ENCODE results near the gene PAF1. TPM values are rescaled to one million over a fixed set of nuclear protein-coding genes. Genes with fewer than 3 reads are reported as not detected.

The PAF1 gene
- total and polyA plus RNA-seq, 2 of the 13 experiments (the other 11 are each of a cell fraction or from before 2014, with no cell fraction given): 30.2 to 31.1 TPM

- TF ChIP-seq E2F2 (CRISPR knock-in tag; IDR thresholded peaks at IDR 0.05; ENCODE audit: borderline replicate concordance): no peak
- TF ChIP-seq MIER2 (CRISPR knock-in tag; IDR thresholded peaks at IDR 0.05): no peak
- TF ChIP-seq ZFX (CRISPR knock-in tag; IDR thresholded peaks at IDR 0.05; ENCODE audit: low read depth): peak; percentile 80
- 0 out of 2 replicates have a peak, but pooled peaks have one; percentile 41 for TF ChIP-seq U2AF2 (IDR thresholded peaks at IDR 0.05; ENCODE audit: low read depth, low read length)
- TF ChIP-seq HMGXB3 (CRISPR knock-in tag; IDR thresholded peaks at IDR 0.05; ENCODE audit: borderline replicate concordance): no peak; the same call in 1 of the 2 replicates
- TF ChIP-seq ZNF800 (CRISPR knock-in tag; IDR thresholded peaks at IDR 0.05): no peak
- TF ChIP-seq ZNF792 (CRISPR knock-in tag; IDR thresholded peaks at IDR 0.05): no peak
- peak; percentile 0; the same call in 1 of the 2 replicates for TF ChIP-seq ZNF280D (CRISPR knock-in tag; IDR thresholded peaks at IDR 0.05)
- peak; percentile 81 for TF ChIP-seq KDM5B (CRISPR knock-in tag; IDR thresholded peaks at IDR 0.05; ENCODE audit: borderline replicate concordance)
- no peak for TF ChIP-seq PRDM4 (CRISPR knock-in tag; IDR thresholded peaks at IDR 0.05; ENCODE audit: borderline replicate concordance)
- no peak for TF ChIP-seq ZNF710 (CRISPR knock-in tag; IDR thresholded peaks at IDR 0.05; ENCODE audit: borderline replicate concordance)
- peak; percentile 54; the same call in 1 of the 2 replicates for TF ChIP-seq CHCHD3 (CRISPR knock-in tag; IDR thresholded peaks at IDR 0.05)
These were observed at the start of gene PAF1, which contains the start of gene MED29 (continued) for GRCh38 chr19:39390751-39391437.

Measured in HepG2 (cell line).